NCI-H2081 (cell line): ENCODE measurements around the gene ARPC1A.
"Not testable (repeated sequence)": the region's sequence is repeated elsewhere in the genome, so short reads cannot be mapped to it uniquely, and the experiment has no call there.

ENCODE experiments used
- DNase-seq, 2 experiments: peaks; one replicate each; lab custom pipeline; 2025; lab: John Stamatoyannopoulos, UW

The ARPC1A gene

GRCh38 chr7:99371376-99371920 is 45.8 kb downstream of the ARPC1A start:
- DNase-seq = no peak

- DNase-seq = no peak
Observed at GRCh38 chr7:99372275-99373090, 46.8 kb downstream of the ARPC1A start.

GRCh38 chr7:99373091-99374066 is 47.7 kb downstream of the ARPC1A start:
- DNase-seq = no peak

- peak; percentile 44 to 45 for DNase-seq
Observed at GRCh38 chr7:99374111-99375064, 48.7 kb downstream of the ARPC1A start, which contains the start of gene ARPC1B. ARPC1B (plus strand) TSS chr7:99374730; CDS start chr7:99385715, 10,985 bp downstream.

- DNase-seq = peak; percentile 54 to 69
Observed at GRCh38 chr7:99375070-99375807, 49.5 kb downstream of the ARPC1A start.

GRCh38 chr7:99379043-99379577 is 53.4 kb downstream of the ARPC1A start:
- DNase-seq = no peak

GRCh38 chr7:99379693-99380031 is 54.0 kb downstream of the ARPC1A start:
- DNase-seq = not testable (repeated sequence)

- DNase-seq = no peak
Observed at GRCh38 chr7:99380032-99380822, 54.5 kb downstream of the ARPC1A start.

- no peak for DNase-seq
Observed at GRCh38 chr7:99380823-99381663, 55.3 kb downstream of the ARPC1A start.

- DNase-seq = no peak
Observed at GRCh38 chr7:99381664-99382075, 56.0 kb downstream of the ARPC1A start.

- DNase-seq = no peak
Observed at GRCh38 chr7:99383203-99383602, 57.5 kb downstream of the ARPC1A start.

- DNase-seq = no peak
Observed at GRCh38 chr7:99383791-99384370, 58.2 kb downstream of the ARPC1A start.

- DNase-seq = no peak
Observed at GRCh38 chr7:99384523-99384922, 58.8 kb downstream of the ARPC1A start.

GRCh38 chr7:99385564-99385963 is 59.9 kb downstream of the ARPC1A start:
- no peak for DNase-seq

GRCh38 chr7:99386584-99387238 is 61.0 kb downstream of the ARPC1A start:
- DNase-seq = no peak

GRCh38 chr7:99387239-99387635 is 61.5 kb downstream of the ARPC1A start:
- DNase-seq = not testable (repeated sequence)

- no peak for DNase-seq
Observed at GRCh38 chr7:99387912-99388311, 62.2 kb downstream of the ARPC1A start.

GRCh38 chr7:99389772-99390171 is 64.1 kb downstream of the ARPC1A start:
- DNase-seq = no peak
